GM12875 (cell line): ENCODE data around the gene PRKAA2.

Experiments used
- H3K4me3 ChIP-seq: one replicate; pipeline ENCODE4 v1.5.1; 2011; ENCODE audit warnings: low read depth, low read length, control low read depth
- TF ChIP-seq, protein P1 (sequence below): IDR thresholded peaks from 2 replicates; pipeline ENCODE4 v1.5.1; 2011; ENCODE audit warnings: low read depth, mild to moderate bottlenecking, control low read depth, inconsistent platforms, low read length, moderate library complexity, borderline replicate concordance; ENCODE audit not compliant: insufficient read depth

The PRKAA2 gene

DNA sequence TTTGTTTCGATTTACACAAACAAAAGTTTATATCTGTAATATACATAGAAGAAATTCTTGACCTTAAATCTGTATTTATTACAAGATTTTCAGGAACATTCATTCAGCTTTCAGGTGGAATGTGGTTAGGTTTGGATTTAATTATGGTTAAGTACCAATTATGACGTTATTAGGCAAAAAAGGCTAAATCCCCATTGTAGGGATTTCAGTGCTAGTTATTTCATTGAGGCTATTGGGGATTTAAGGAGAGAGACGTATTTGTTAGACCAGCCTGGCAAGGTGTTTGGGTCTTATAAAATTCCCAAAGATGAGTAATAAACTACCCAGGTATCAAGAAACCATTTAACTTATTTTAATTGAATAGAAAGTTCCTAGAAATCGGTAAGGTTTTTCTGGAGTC is 26.0 kb downstream of the PRKAA2 start:
- TF ChIP-seq, protein P1, sequence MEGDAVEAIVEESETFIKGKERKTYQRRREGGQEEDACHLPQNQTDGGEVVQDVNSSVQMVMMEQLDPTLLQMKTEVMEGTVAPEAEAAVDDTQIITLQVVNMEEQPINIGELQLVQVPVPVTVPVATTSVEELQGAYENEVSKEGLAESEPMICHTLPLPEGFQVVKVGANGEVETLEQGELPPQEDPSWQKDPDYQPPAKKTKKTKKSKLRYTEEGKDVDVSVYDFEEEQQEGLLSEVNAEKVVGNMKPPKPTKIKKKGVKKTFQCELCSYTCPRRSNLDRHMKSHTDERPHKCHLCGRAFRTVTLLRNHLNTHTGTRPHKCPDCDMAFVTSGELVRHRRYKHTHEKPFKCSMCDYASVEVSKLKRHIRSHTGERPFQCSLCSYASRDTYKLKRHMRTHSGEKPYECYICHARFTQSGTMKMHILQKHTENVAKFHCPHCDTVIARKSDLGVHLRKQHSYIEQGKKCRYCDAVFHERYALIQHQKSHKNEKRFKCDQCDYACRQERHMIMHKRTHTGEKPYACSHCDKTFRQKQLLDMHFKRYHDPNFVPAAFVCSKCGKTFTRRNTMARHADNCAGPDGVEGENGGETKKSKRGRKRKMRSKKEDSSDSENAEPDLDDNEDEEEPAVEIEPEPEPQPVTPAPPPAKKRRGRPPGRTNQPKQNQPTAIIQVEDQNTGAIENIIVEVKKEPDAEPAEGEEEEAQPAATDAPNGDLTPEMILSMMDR, result no peak
- no peak overlapping the region for H3K4me3 ChIP-seq

DNA sequence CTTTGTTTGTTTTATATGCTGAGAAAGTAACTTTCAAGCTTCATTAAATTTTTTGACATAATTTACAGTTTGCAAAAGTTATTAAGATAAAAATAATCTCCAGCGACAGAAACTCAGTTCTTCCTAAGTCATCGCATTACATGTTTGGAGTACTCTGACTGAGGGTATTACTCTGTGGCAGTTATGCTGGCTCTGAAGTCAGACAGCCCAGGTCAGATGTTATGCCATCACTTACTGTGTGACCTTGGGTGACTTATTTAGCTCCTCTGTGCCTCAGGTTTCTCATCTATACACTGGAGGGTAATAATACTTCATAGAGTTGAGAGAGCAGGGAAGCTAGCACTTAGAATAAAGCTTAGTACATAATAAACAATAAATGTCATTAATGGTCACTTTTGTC is 26.4 kb downstream of the PRKAA2 start:
- TF ChIP-seq, protein P1, result no peak
- no peak overlapping the region for H3K4me3 ChIP-seq

- TF ChIP-seq, protein P1, result no peak
- H3K4me3 ChIP-seq, result no peak overlapping the region
Observed at GRCh38 chr1:56672579-56672978, 27.5 kb downstream of the PRKAA2 start.

DNA sequence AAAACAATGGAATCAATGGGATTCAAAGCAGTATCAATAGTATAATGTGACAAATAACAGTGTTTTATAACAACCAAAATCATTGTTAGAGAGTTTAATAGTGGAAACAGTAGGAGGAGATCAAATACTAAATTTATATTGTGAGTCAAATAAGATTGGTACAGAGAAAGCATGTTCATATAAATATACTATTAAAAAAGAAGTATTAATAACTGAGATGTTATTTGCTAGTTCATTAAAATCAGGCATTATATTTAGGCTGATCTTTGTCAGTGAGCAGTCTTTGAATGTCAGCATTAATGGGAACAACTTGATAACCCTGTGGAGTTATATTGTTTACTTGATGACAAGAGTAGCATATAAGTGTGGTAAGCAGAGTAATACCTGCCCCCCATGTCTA is 30.6 kb downstream of the PRKAA2 start:
- H3K4me3 ChIP-seq, result no peak overlapping the region
- TF ChIP-seq, protein P1, result no peak

DNA sequence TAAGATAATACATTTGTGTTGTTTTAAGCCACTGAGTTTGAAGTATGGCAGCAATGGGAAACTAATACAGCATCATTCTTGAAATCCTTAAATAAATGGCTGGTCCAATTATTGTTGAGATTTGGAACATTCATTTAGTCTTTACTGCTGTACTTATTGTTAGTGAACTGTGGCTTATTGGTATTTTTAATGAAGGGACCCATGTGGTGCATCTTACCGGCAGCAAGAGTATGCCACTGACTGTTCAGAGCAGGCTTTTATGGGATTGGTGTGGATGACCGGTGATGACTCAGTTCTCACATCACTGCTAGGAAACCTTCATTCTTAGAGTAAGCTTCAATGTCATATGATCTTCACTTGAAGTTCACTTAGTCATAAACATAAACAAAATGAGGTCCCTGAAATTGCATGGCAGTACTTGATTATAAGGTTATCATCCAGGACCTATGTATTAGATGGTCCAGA is 31.5 kb downstream of the PRKAA2 start:
- TF ChIP-seq, protein P1, result no peak
- H3K4me3 ChIP-seq, result no peak overlapping the region

- TF ChIP-seq, protein P1, result no peak
- H3K4me3 ChIP-seq, result no peak overlapping the region
Observed at GRCh38 chr1:56683569-56683968, 38.5 kb downstream of the PRKAA2 start.

DNA sequence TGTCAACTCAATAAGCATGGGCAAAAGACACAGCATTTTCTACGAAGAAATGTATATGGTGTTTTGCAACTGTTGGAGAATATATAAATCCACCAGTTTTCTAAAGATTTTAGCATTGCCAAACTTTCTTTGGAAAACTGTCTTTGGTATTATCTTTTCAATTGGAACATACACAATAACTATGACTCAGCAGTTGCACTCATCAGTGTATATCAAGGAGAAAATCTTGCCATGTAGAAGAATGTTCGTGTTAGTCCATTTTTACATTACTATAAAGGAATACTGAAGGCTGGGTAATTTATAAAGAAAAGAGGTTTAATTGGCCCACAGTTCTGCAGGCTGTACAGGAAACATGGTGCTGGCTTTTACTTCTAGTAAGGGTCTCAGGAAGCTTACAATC is 41.1 kb downstream of the PRKAA2 start:
- H3K4me3 ChIP-seq, result no peak overlapping the region
- TF ChIP-seq, protein P1, result no peak
